ENCODE data around the gene ADSS1.

Gene ADSS1

GRCh38 chr14:104751539-104752422 lies 27.8 kb downstream of the ADSS1 start:
- DNase-seq, result no peak

GRCh38 chr14:104752423-104752734 lies 28.4 kb downstream of the ADSS1 start:
- no peak for DNase-seq

- peak; percentile 98 to 100 for DNase-seq
Measured at GRCh38 chr14:104752735-104753527, 28.9 kb downstream of the ADSS1 start, which contains the start of gene SIVA1. TSS of gene SIVA1 (plus strand) at chr14:104753147. CDS start at chr14:104753202, 55 bp downstream.

- no peak for DNase-seq
Measured at GRCh38 chr14:104753528-104754212, 29.6 kb downstream of the ADSS1 start.

- DNase-seq, result no peak
Measured at GRCh38 chr14:104754213-104754851, 30.3 kb downstream of the ADSS1 start.

- no peak for DNase-seq
Measured at GRCh38 chr14:104755621-104756020, 31.6 kb downstream of the ADSS1 start.

- no peak for DNase-seq
Measured at GRCh38 chr14:104756477-104757237, 32.6 kb downstream of the ADSS1 start.

DNA sequence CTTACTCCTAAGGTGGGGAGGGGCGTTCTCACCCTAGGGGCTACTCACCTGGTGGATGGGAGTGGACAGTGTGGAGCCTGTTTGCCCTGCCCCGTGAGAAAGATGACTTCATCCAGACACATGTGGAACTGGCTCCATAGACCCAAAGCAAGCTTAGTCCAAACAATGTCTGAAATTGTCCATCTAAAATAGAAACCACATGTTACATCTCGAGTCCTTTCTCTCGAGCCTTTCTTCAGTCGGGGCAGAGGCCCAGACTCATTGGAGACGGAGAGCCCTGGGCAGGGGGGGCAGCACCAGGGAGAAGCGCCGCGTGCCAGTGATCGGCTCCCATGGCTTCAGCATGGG lies 33.2 kb downstream of the ADSS1 start:
- no peak for DNase-seq

DNA sequence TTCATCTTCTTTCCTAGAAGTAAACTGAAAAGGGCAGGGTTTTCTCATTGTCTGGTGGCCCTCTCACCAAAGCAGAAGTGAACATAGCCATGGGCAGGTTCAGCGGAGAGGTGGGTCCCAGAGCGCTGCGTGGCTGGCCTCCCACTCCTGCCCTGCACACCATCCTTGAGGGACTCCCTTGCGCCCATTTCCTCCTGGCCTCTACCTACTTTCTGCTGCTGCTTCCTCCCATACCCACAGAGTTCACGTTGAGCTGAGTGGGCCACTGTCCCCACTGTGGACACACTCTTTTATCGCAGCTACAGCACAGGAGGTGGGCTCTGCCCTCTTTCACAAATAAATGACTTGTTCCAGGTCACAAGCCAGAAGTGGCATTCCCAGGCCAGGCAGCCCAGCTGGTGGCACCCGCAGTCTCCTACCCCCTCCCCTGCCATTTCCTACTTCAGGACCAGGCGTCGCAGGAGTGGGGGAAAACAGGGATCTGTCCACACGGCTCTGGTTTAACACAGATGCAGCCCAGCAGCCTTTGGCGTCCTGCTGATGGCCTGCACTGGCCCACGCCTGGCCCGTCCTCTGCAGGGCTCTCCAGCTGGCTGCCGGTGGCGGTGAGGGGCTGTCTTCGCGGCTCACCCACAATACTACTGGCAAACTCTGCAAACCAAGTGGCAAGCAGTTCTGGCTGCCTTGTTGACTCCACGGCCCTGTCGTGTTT lies 33.8 kb downstream of the ADSS1 start:
- no peak for DNase-seq

- no peak for DNase-seq
Measured at GRCh38 chr14:104758981-104759969, 35.2 kb downstream of the ADSS1 start.

- DNase-seq, result no peak
Measured at GRCh38 chr14:104765517-104765916, 41.5 kb downstream of the ADSS1 start.

- DNase-seq, result no peak
Measured at GRCh38 chr14:104766256-104766862, 42.3 kb downstream of the ADSS1 start.

DNA sequence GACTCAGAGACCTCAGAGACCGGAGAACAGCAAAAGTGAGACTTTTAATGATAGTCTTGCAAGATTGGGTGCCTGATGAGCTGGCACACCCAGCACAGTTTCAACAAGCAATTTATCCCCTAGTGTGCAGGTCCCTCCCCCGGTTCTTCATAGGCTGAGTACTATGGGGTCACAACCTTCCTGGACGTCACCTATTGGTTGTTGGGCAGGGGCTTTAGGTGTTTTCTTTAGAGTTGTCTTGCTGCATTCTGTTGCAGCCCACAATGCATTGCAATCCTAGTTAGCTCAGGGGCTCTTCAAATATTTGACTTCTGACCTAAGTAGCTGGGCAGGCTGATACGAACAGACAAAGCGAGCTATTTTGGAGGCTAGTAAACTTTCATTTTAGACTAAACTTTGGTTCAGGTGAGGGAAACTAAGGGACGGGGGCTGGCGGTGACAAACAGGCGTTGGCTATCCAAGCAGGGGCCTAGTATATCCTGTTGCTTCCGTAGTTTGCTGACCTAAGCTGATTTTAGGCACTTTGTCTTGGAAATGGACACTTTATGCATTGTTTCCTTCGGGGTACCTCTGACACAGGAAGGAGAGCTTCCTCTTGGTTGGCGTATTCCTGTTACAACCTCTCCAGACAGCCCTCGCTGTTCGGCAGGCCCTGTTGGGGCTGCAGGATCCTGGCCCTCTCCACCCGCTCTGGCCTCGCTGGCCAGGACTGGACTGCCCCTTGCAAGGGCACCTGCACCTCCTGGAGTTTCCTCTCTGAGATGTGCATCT lies 43.0 kb downstream of the ADSS1 start:
- no peak for DNase-seq

DNA sequence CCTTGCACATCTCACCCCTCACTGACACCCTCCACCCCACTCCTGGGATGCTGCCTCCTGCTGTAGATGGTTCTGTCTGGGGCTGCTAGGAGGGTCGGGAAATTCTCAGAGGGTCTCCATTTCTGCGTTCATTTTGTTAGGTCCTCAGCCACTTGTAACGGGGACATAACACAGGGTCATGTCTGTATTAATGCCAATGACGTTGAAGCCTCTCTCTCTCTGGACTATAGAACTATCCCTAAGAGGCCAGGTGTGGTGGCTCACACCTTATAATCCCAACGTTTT lies 43.5 kb downstream of the ADSS1 start:
- DNase-seq, result no peak

GRCh38 chr14:104768437-104769323 lies 44.7 kb downstream of the ADSS1 start:
- peak in 1 of 2 experiments; percentile 82 for DNase-seq

DNA sequence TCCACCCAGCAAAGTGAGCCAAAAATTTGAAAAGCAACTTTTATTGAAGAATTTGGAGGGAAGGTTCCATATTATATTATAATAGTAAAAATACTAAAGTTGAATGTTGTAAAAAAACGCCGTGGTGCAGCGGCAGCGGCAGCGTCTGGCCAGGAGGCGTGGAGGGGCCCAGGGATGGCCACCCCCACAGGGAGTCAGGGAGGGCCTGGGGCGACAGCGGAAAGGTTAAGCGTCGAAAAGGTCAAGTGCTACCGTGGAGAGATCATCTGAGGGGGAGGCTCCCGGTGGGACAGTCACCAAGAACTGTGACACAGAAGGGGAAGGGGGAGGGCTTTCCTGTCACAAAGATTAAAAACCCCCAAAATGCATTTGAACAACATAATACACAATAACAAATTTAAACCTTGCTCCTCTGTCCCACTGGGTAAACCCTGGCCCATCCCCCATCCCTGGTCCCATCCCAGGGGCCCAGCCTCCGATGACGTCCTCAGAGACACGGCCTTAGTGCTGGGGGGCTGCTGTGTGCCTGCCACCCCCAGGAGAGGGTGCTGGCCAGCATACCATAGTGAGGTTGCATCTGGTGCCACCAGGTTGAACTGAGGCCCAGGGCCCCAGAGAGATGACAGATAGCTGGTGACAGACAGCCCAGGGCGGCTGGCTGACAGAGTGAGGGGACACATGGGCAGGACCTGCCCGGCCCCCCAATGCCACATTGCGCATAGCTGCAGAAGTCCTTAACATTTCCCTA lies 45.5 kb downstream of the ADSS1 start:
- DNase-seq, result no peak

DNA sequence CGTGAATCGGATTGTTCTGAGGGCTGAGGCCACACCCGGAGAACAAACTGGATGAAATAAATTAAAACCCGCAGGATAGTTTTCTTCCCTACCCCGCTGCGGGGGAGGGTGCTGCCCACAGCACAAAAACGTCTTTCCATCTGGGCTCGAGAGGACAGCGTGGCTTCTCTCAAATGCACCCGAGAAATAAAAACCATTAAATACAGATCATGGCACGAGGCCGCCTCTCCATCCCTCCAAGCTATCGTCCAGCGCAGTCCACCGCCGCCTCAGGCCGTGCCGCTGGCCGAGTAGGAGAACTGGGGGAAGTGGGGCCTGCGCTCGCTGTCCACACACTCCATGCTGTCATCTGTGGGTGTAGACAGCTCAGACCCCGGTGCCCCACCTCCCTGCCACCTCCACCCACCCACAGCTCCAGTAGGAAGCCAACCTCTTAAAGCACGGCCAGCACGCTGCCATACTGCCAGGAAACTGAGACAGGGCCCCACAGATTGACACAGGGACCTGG lies 46.1 kb downstream of the ADSS1 start:
- DNase-seq, result no peak
